ENCODE measurements around the gene USH1G.
A peak's percentile ranks its signal among the peaks of the same experiment; 100 is the strongest.
"Not testable (repeated sequence)": the region's sequence is repeated elsewhere in the genome, so short reads cannot be mapped to it uniquely, and the experiment has no call there.

The USH1G gene

DNA sequence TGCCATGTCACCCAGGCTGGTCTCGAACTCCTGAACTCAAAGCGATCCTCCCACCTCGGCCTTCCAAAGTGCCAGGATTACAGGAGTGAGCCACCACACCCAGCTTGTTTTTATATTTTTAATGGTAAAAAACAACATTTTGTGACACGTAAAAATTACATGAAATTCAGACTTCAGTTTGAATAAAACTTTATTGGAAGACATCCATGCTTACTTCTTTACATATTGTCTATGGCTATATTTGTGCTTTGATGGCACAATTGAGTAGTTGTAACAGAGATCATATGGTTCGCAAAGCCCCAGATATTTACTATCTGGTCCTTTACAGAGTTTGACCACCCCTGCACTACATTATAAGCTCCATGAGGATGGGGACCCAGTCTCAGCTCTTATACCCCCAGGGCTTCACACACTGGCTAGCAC lies 48.4 kb downstream of the USH1G start:
- DNase-seq (ENCODE audit: low read depth): no peak

DNA sequence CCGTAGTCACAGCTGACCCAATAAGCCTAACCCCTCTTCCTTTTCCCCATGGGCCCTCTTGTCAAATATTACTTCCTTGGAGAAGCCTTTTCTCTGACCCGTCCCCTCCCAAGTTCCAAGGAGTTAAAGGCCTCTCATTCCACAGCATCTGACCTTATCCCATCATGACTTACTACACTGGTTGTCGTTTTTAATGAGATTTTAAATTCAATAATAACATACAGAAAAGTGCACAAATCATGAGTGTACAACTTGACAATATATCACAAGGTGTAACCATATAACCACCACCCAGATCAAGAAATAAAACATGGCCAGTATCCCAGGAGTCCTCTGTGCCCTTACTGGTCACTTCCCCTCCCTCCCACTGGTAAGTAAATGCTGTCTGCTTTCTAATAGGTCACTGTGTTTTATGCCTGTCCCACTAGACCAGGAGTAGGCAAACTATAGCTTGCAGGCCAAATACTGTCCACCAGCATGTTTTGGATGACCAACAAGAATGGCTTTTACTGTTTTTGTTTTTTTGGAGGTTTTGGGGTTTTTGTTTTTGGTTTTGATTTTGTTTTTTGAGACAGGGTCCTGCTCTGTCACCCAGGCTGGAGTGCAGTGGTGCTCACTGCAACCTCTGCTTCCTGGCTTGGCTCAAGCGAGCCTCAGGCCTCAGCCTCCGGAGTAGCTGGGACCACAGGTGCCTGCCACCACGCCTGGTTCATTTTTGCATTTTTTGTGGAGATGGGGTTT lies 49.0 kb downstream of the USH1G start:
- no peak for DNase-seq (ENCODE audit: low read depth)

GRCh38 chr17:74873037-74873873 lies 49.8 kb downstream of the USH1G start:
- DNase-seq (ENCODE audit: low read depth): peak; percentile 99

GRCh38 chr17:74872313-74873036 lies 50.6 kb downstream of the USH1G start, which contains the start of gene FDXR:
Gene FDXR, minus strand, starts transcription at chr17:74872994. Its CDS starts 50 bp downstream, at chr17:74872944.
- DNase-seq (ENCODE audit: low read depth): no peak

DNA sequence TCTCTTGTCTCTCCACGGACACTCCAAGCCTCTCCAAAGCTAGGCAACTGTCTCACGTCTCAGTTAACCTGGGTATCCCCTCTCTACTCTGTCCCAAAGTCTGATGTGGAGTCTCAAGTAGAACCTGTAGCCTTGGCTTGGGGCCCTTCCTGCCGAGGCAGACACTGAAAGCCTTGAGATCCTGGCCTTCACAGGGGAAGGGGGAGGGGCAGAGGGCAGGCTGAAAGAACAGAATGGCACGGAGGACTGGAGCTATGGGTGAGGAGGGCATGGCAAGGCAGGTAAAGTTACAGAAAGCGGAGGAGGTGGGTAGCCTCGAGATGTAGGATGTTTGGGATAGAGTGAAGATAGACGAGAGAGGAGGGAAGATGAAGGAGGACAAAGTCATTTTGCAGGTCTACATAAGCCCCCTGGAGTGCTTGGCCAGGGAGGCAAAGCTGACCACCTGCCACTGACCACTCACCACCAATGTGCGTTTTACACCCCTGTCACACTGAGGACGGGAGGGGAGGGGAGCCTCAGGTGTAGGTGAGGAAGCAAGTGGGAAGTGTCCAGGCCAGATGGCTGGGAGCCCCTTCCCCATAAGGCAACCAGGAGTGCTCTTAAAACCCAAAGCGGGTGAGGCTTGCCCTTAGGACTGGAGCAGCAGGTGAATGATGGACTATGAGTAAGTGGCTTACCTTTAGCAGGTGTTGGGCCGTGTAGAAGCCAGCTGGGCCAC lies 51.5 kb downstream of the USH1G start:
- no peak for DNase-seq (ENCODE audit: low read depth)

DNA sequence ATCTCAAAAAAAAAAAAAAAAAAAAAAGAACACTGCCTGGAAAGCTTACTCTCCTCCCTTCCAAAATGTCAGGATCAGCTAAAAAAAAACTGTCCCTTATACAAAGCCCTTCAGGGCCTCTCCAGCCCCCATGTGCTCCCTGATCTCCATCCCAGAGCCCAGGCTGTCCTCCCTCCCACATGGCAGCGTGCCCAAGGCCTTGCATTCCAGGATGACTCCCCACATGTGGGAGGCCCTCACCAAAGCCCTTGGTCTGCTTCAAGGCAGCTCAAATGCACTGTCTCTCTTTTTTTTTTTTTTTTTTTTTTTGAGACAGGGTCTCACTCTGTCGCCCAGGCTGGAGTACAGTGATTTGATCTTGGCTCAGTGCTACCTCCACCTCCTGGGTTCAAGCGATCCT lies 52.5 kb downstream of the USH1G start:
- DNase-seq (ENCODE audit: low read depth): no peak

- not testable (repeated sequence) for DNase-seq (ENCODE audit: low read depth)
These were observed 53.0 kb downstream of the USH1G start for GRCh38 chr17:74870028-74870427.

GRCh38 chr17:74868908-74869255 lies 54.2 kb downstream of the USH1G start:
- no peak for DNase-seq (ENCODE audit: low read depth)

- no peak for DNase-seq (ENCODE audit: low read depth)
These were observed 54.7 kb downstream of the USH1G start for GRCh38 chr17:74868251-74868907.

- no peak for DNase-seq (ENCODE audit: low read depth)
These were observed 56.7 kb downstream of the USH1G start for GRCh38 chr17:74866198-74866835.
